H1 (cell line): ENCODE measurements around the gene IDE. TPM values are rescaled to one million over a fixed set of nuclear protein-coding genes. Genes with fewer than 3 reads are reported as not detected.

Experiments
- BACH1 ChIP-seq: IDR thresholded peaks from 2 replicates; pipeline ENCODE4 v1.6.1; 2012; ENCODE audit warnings: low read length, improper control_type of control experiment
- CBX8 ChIP-seq: fragments of 300-800, 300-1000 bp; sonication (generic); IDR thresholded peaks from 2 replicates; pipeline ENCODE4 v1.7.1; 2016; ENCODE audit warnings: low read depth, low read length, borderline replicate concordance
- CHD1 ChIP-seq: IDR thresholded peaks from 2 replicates; pipeline ENCODE4 v1.6.1; 2012; ENCODE audit warnings: low read depth, low read length, improper control_type of control experiment
- GTF2F1 ChIP-seq: IDR thresholded peaks from 2 replicates; pipeline ENCODE4 v1.6.1; 2012; ENCODE audit warnings: low read depth, low read length, improper control_type of control experiment, borderline replicate concordance
- JUND ChIP-seq: IDR thresholded peaks from 2 replicates; pipeline ENCODE4 v1.6.1; 2011; ENCODE audit warnings: mild to moderate bottlenecking, improper control_type of control experiment, low read length
- KDM1A ChIP-seq: fragments of 200-600, 300-600 bp; sonication (generic); IDR thresholded peaks from 2 replicates; pipeline ENCODE4 v1.7.1; 2016; ENCODE audit warnings: mild to moderate bottlenecking, low read length, borderline replicate concordance
- SIN3A ChIP-seq, 2 experiments: IDR thresholded peaks in 1 of 2; conservative IDR thresholded peaks in 1 of 2; 2 replicates each; pipeline ENCODE4 v1.6.1; 2011 to 2012; ENCODE audit warnings: low read length in 2 of 2, improper control_type of control experiment in 1 of 2, low read depth in 1 of 2, mild to moderate bottlenecking in 1 of 2
- TCF12 ChIP-seq: IDR thresholded peaks from 2 replicates; pipeline ENCODE4 v1.6.1; 2011; ENCODE audit warnings: low read depth, mild to moderate bottlenecking, low read length
- YY1 ChIP-seq: IDR thresholded peaks from 2 replicates; pipeline ENCODE4 v1.6.1; 2011; ENCODE audit warnings: low read depth, mild to moderate bottlenecking, low read length
- polyA plus RNA-seq, 7 experiments: library from polyadenylated mRNA; depleted of rRNA in 3 of 7; stranded (reverse) in 5 of 7; unstranded in 2 of 7; fragments of >200 nt in 5 of 7; fragments of 200-250 nt in 2 of 7; gene quantifications; 1 replicate in 5 of 7; 2 replicates in 1 of 7; 4 replicates in 1 of 7; pipeline versions ENCODE4 v1.2.1 to v1.2.3, GENCODE V29; 2011 to 2013; ENCODE audit warnings: missing spikeins in 2 of 7, mixed read lengths in 2 of 7
- total RNA-seq: library from RNA; stranded (reverse); fragmentation: NEBNext Ultra II Directional; extraction: Animal tissue kit (Norgen Biotek cat#: 25700); gene quantifications from 2 replicates; pipeline ENCODE4 v1.2.1, GENCODE V29; 2021

IDE gene
- total and polyA plus RNA-seq, 2 of the 8 experiments (the other 6 are each of a cell fraction or from before 2014, with no cell fraction given): 12.7 to 52.7 TPM

GRCh38 chr10:92430103-92430502, 143.8 kb downstream of the IDE start (continued):
- TF ChIP-seq SIN3A (conservative IDR thresholded peaks at IDR 0.05 in 1 of 2, IDR thresholded peaks at IDR 0.05 in 1 of 2; ENCODE audit: low read depth in 1 of 2, low read length in 2 of 2) (no peak), CBX8 (no peak), BACH1 (no peak), TCF12 (no peak), KDM1A (no peak), YY1 (no peak), JUND (no peak), GTF2F1 (no peak), CHD1 (no peak)
